NCI-H1436 (cell line): ENCODE results near the gene MORF4L1.
A peak's percentile ranks its signal among the peaks of the same experiment; 100 is the strongest.
"Not testable (repeated sequence)": the region's sequence is repeated elsewhere in the genome, so short reads cannot be mapped to it uniquely, and the experiment has no call there.

Experiments used
- DNase-seq: peaks from one replicate; lab custom pipeline; 2025; lab: John Stamatoyannopoulos, UW

Gene MORF4L1

GRCh38 chr15:78859971-78860719, 12.5 kb upstream of the MORF4L1 start:
- DNase-seq, result peak; percentile 78

GRCh38 chr15:78865585-78865984, 7.1 kb upstream of the MORF4L1 start:
- not testable (repeated sequence) for DNase-seq

GRCh38 chr15:78866031-78866430, 6.7 kb upstream of the MORF4L1 start:
- not testable (repeated sequence) for DNase-seq

- DNase-seq, result no peak
These were observed 5.9 kb upstream of the MORF4L1 start for GRCh38 chr15:78866803-78867202.

- no peak for DNase-seq
These were observed 4.3 kb upstream of the MORF4L1 start for GRCh38 chr15:78868366-78868765.

- not testable (repeated sequence) for DNase-seq
These were observed 1.1 kb upstream of the MORF4L1 start for GRCh38 chr15:78871483-78872127.

- peak; percentile 86 for DNase-seq
These were observed 492 bp downstream of the MORF4L1 start for GRCh38 chr15:78872972-78873792.

- DNase-seq, result no peak
These were observed 1.4 kb downstream of the MORF4L1 start for GRCh38 chr15:78873793-78874765.

GRCh38 chr15:78875107-78875914, 2.6 kb downstream of the MORF4L1 start:
- no peak for DNase-seq

GRCh38 chr15:78876954-78877353, 4.3 kb downstream of the MORF4L1 start:
- DNase-seq, result not testable (repeated sequence)

GRCh38 chr15:78878356-78878755, 5.7 kb downstream of the MORF4L1 start:
- DNase-seq, result no peak

- no peak for DNase-seq
These were observed 7.0 kb downstream of the MORF4L1 start for GRCh38 chr15:78879517-78880241.

- no peak for DNase-seq
These were observed 7.5 kb downstream of the MORF4L1 start for GRCh38 chr15:78880242-78880533.

- no peak for DNase-seq
These were observed 8.1 kb downstream of the MORF4L1 start for GRCh38 chr15:78880813-78881212.

- no peak for DNase-seq
These were observed 9.0 kb downstream of the MORF4L1 start for GRCh38 chr15:78881681-78882080.

GRCh38 chr15:78889000-78889399, 16.3 kb downstream of the MORF4L1 start:
- no peak for DNase-seq

- DNase-seq, result no peak
These were observed 20.8 kb downstream of the MORF4L1 start for GRCh38 chr15:78893538-78893937.

GRCh38 chr15:78895471-78895870, 22.8 kb downstream of the MORF4L1 start:
- no peak for DNase-seq

- DNase-seq, result no peak
These were observed 25.9 kb downstream of the MORF4L1 start for GRCh38 chr15:78898540-78898939.
